Upper lobe of left lung (tissue), 6 donors: ENCODE results near the gene SELENOF. TPM values are rescaled to one million over a fixed set of nuclear protein-coding genes. Genes with fewer than 3 reads are reported as not detected.

Source experiments
- ATAC-seq, 2 donors: fragments of 200-7000 bp; cut with Tn5 transposase; one replicate each; pipeline ENCODE4 v1.9.1; 2022; ENCODE audit warnings: mild to moderate bottlenecking in 2 of 2, moderate library complexity in 2 of 2; ENCODE audit not compliant: low FRiP score in 2 of 2
- DNase-seq, 2 donors: peaks; one replicate each; pipeline ENCODE4 v3.0.0-alpha.2; 2019 to 2020
- H3K27ac ChIP-seq, 4 donors: fragments of 200-600 bp; sonication (generic); one replicate each; pipeline ENCODE4 v1.5.1; 2016 to 2019
- H3K27me3 ChIP-seq, 4 donors: fragments of 200-600 bp; sonication (generic); one replicate each; pipeline ENCODE4 v1.5.1; 2017 to 2019
- H3K36me3 ChIP-seq, 4 donors: fragments of 200-600 bp; sonication (generic); one replicate each; pipeline ENCODE4 v1.5.1; 2016 to 2019
- H3K4me1 ChIP-seq, 4 donors: fragments of 200-600 bp; sonication (generic); one replicate each; pipeline ENCODE4 v1.5.1; 2018 to 2019
- H3K4me3 ChIP-seq, 4 donors: fragments of 200-600 bp; sonication (generic); one replicate each; pipeline ENCODE4 v1.5.1; 2017 to 2019; ENCODE audit warnings: mild to moderate bottlenecking in 2 of 4, moderate library complexity in 1 of 4
- H3K9me3 ChIP-seq, 4 donors: fragments of 200-600 bp; sonication (generic); one replicate each; pipeline ENCODE4 v1.5.1; 2018 to 2019
- CTCF ChIP-seq, 6 experiments: fragments of 450-650 bp in 4 of 6; fragments of 200-600 bp in 2 of 6; sonication (generic) in 2 of 6; IDR thresholded peaks; one replicate each; pipeline ENCODE4 v1.5.1; 2016 to 2019; ENCODE audit warnings: antibody characterized with exemption in 6 of 6
- EP300 ChIP-seq, 4 donors: sonication (generic); formaldehyde crosslinking; IDR thresholded peaks; one replicate each; pipeline ENCODE4 v1.5.1; 2017; ENCODE audit warnings: antibody characterized with exemption in 4 of 4, control low read depth in 2 of 4
- POLR2A ChIP-seq, 4 donors: fragments of 450-650 bp; IDR thresholded peaks; one replicate each; pipeline ENCODE4 v1.5.1; 2016 to 2017; ENCODE audit warnings: antibody characterized with exemption in 4 of 4, mild to moderate bottlenecking in 2 of 4
- POLR2AphosphoS5 ChIP-seq, 2 donors: sonication (generic); formaldehyde crosslinking; IDR thresholded peaks; one replicate each; pipeline ENCODE4 v1.5.1; 2017; ENCODE audit warnings: antibody characterized with exemption in 2 of 2
- WGBS, 2 donors: methylation state at CpG; one replicate each; pipeline ENCODE4 v1.1.5; 2017 to 2018; 5-methylcytosine and 5-hydroxymethylcytosine counted together
- total RNA-seq, 6 donors: library from RNA; depleted of rRNA in 4 of 6; stranded (reverse); fragments of >200 nt in 4 of 6; gene quantifications; one replicate each; pipeline versions ENCODE4 v1.1.0 to v1.2.1, GENCODE V29; 2016 to 2021
- donor health status: DM: no; HTN: no; CAD: no; lungs with moderate emphysema.
- donor health status: DM: no; HTN: yes; CAD: no; lungs with severe emphysema.

The SELENOF gene
- total RNA-seq = 100 to 1,000 TPM in 4 of 6 donors, 10 to 100 TPM in 2; 23.0 to 217 (median 132) TPM

DNA sequence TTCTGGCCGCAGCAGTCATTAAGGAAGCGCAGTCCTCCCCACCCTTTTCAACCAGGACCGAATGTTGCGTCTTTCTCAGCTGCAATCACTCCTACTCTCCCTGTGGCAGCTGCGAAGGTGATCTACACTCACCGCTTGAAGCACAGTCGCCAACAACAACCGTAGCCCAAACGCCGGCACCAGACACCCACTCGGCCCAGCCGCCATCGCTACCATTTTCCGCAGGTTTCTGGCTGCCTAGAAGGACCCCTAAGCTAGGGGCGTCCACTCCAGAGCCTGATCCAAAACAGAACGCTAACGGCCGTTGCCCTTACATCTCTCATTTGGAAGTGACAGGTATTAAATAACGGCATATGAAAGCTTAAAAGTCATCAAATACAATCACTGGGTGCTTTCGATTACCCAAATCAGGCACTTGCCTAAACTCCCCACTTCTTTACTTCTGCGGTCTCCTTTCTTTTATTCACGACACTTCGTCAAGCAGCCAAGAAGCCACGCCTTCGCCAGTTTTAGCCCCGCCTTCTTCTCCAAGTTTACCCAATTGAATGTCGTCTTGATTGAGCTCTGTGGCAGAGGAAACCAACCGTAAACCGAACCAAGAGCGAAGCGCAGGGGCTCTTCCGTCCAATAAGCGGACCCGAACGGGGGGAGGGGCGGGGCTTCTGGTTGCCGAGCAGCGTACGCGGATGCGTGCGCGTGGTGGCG lies at the start of gene SELENOF:
Gene SELENOF, minus strand, starts transcription at position 231 of the 705 bp plus-strand sequence. Its CDS starts 15 bp downstream, at position 216.
- DNase-seq (peak; percentile 73 to 98), ATAC-seq (peak; percentile 97 to 99)
- Histone ChIP-seq H3K27ac (peak within 1 kb of the TSS; percentile 90 to 96 (median 92)), H3K9me3 (no peaks in the 10 kb centered on the region), H3K4me1 (peaks cover 13 to 35% (median 21%) of the 10 kb centered on the region in 4 donors), H3K4me3 (peak within 1 kb of the TSS; percentile 95 to 97 (median 96)), H3K27me3 (no peaks in the 10 kb centered on the region), H3K36me3 (peaks cover 0 to 3% (median 1%) of the 10 kb centered on the region in 4 donors)
- peak in 3 of 4 donors; percentile 47 to 66 (median 66) for TF ChIP-seq POLR2A (IDR thresholded peaks at IDR 0.05)
- TF ChIP-seq CTCF (IDR thresholded peaks at IDR 0.05) = peak in 1 of 6 experiments; percentile 25
- TF ChIP-seq EP300 (IDR thresholded peaks at IDR 0.05) = peak in 1 of 4 donors; percentile 1
- peak; percentile 35 to 66 for TF ChIP-seq POLR2AphosphoS5 (IDR thresholded peaks at IDR 0.05)
- 1% methylated on average over 32 to 44 of the region's 44 CpGs for WGBS, 2 donors

GRCh38 chr1:86960548-86960947 lies 46.6 kb upstream of the SELENOF start:
- TF ChIP-seq POLR2AphosphoS5 (IDR thresholded peaks at IDR 0.05) (no peak), CTCF (IDR thresholded peaks at IDR 0.05) (no peak), POLR2A (IDR thresholded peaks at IDR 0.05) (no peak), EP300 (IDR thresholded peaks at IDR 0.05) (no peak)

GRCh38 chr1:86957221-86957620 lies 43.3 kb upstream of the SELENOF start:
- peaks cover 0 to 8% (median 4%) of the 10 kb centered on the region in 4 donors for H3K4me1 ChIP-seq
- no peaks in the 10 kb centered on the region for H3K9me3 ChIP-seq
- no peak for TF ChIP-seq CTCF (IDR thresholded peaks at IDR 0.05)
- no peak overlapping the region for H3K4me3 ChIP-seq
- DNase-seq (no peak), ATAC-seq (no peak)
- H3K27ac ChIP-seq = no peak overlapping the region
- no peaks in the 10 kb centered on the region for H3K27me3 ChIP-seq
- H3K36me3 ChIP-seq = no peaks in the 10 kb centered on the region

More at GRCh38 chr1:86960548-86960947, 46.6 kb upstream of the SELENOF start:
- Histone ChIP-seq H3K9me3 (no peaks in the 10 kb centered on the region), H3K36me3 (no peaks in the 10 kb centered on the region), H3K27me3 (no peaks in the 10 kb centered on the region), H3K27ac (no peak overlapping the region), H3K4me3 (no peak overlapping the region), H3K4me1 (no peaks in the 10 kb centered on the region)
- ATAC-seq (no peak), DNase-seq (no peak)

- H3K4me3 ChIP-seq = no peak overlapping the region
- DNase-seq (no peak), ATAC-seq (no peak)
- no peak overlapping the region for H3K27ac ChIP-seq
- no peaks in the 10 kb centered on the region for H3K9me3 ChIP-seq
- H3K4me1 ChIP-seq = peaks cover 0 to 8% (median 4%) of the 10 kb centered on the region in 4 donors
- no peak for TF ChIP-seq CTCF (IDR thresholded peaks at IDR 0.05)
- TF ChIP-seq POLR2AphosphoS5 (IDR thresholded peaks at IDR 0.05) = no peak
- no peak for TF ChIP-seq POLR2A (IDR thresholded peaks at IDR 0.05)
- no peak for TF ChIP-seq EP300 (IDR thresholded peaks at IDR 0.05)
- no peaks in the 10 kb centered on the region for H3K27me3 ChIP-seq
- H3K36me3 ChIP-seq = no peaks in the 10 kb centered on the region
These were observed 42.3 kb upstream of the SELENOF start for GRCh38 chr1:86956221-86956620.

GRCh38 chr1:86955678-86956077 lies 41.8 kb upstream of the SELENOF start:
- 78 to 87% methylated on average over 3 of the region's 3 CpGs for WGBS, 2 donors
- H3K27me3 ChIP-seq = no peaks in the 10 kb centered on the region
- peaks cover 0 to 8% (median 5%) of the 10 kb centered on the region in 4 donors for H3K4me1 ChIP-seq
- TF ChIP-seq POLR2A (IDR thresholded peaks at IDR 0.05) = no peak
- no peak for TF ChIP-seq POLR2AphosphoS5 (IDR thresholded peaks at IDR 0.05)
- TF ChIP-seq EP300 (IDR thresholded peaks at IDR 0.05) = no peak
- TF ChIP-seq CTCF (IDR thresholded peaks at IDR 0.05) = no peak
- no peak overlapping the region for H3K4me3 ChIP-seq
- H3K9me3 ChIP-seq = no peaks in the 10 kb centered on the region
- H3K27ac ChIP-seq = no peak overlapping the region
- DNase-seq = no peak
- H3K36me3 ChIP-seq = no peaks in the 10 kb centered on the region
- ATAC-seq = no peak
